Astrocyte (in vitro differentiated cells and primary cell): ENCODE results near the gene ZNF207. TPM values are rescaled to one million over a fixed set of nuclear protein-coding genes. Genes with fewer than 3 reads are reported as not detected.
"Not testable (repeated sequence)": the region's sequence is repeated elsewhere in the genome, so short reads cannot be mapped to it uniquely, and the experiment has no call there.

ENCODE experiments used
- DNase-seq: peaks from one replicate; pipeline ENCODE4 v3.0.0-alpha.2; 2010; ENCODE audit warnings: low read depth
- FAIRE-seq: peaks from 2 replicates; lab custom pipeline; 2011; peaks lifted over from hg19 to GRCh38; lab: Jason Lieb, UNC
- H2AFZ ChIP-seq: 2 replicates; pipeline ENCODE4 v1.6.0; 2012; ENCODE audit warnings: low read depth, low read length, inconsistent platforms
- H3K27ac ChIP-seq: 2 replicates; pipeline ENCODE4 v1.5.1; 2011; ENCODE audit warnings: low read depth, low read length, inconsistent platforms
- H3K27me3 ChIP-seq: 2 replicates; pipeline ENCODE4 v1.6.0; 2011; ENCODE audit warnings: low read length, inconsistent platforms; ENCODE audit not compliant: insufficient read depth
- H3K36me3 ChIP-seq: 2 replicates; pipeline ENCODE4 v1.5.1; 2011; ENCODE audit warnings: low read length, inconsistent platforms; ENCODE audit not compliant: insufficient read depth
- H3K4me1 ChIP-seq: 2 replicates; pipeline ENCODE4 v1.5.1; 2011; ENCODE audit warnings: low read length, inconsistent platforms; ENCODE audit not compliant: insufficient read depth
- H3K4me2 ChIP-seq: 2 replicates; pipeline ENCODE4 v1.6.0; 2012; ENCODE audit warnings: low read length, inconsistent platforms
- H3K4me3 ChIP-seq: 2 replicates; pipeline ENCODE4 v1.5.1; 2011; ENCODE audit warnings: low read depth, mild to moderate bottlenecking, low read length, inconsistent platforms; ENCODE audit not compliant: insufficient read depth
- H3K79me2 ChIP-seq: 2 replicates; pipeline ENCODE4 v1.6.0; 2012; ENCODE audit warnings: mild to moderate bottlenecking, low read length, inconsistent platforms; ENCODE audit not compliant: insufficient read depth
- H3K9ac ChIP-seq: 2 replicates; pipeline ENCODE4 v1.6.0; 2012; ENCODE audit warnings: mild to moderate bottlenecking, low read length, inconsistent platforms
- H3K9me3 ChIP-seq: 2 replicates; pipeline ENCODE4 v1.5.1; 2012; ENCODE audit warnings: low read depth, mild to moderate bottlenecking, low read length, inconsistent platforms; ENCODE audit not compliant: insufficient read depth
- H4K20me1 ChIP-seq: 2 replicates; pipeline ENCODE4 v1.6.0; 2012; ENCODE audit warnings: low read length, inconsistent platforms; ENCODE audit not compliant: insufficient read depth
- H3K27ac Mint-ChIP-seq: one replicate; pipeline ENCODE4 v1.8.0; 2021; ENCODE audit warnings: mild to moderate bottlenecking, mixed read lengths; ENCODE audit not compliant: unreplicated experiment
- H3K27me3 Mint-ChIP-seq: one replicate; pipeline ENCODE4 v1.8.0; 2021; ENCODE audit warnings: low read depth, mixed read lengths; ENCODE audit not compliant: unreplicated experiment
- H3K36me3 Mint-ChIP-seq: one replicate; pipeline ENCODE4 v1.8.0; 2021; ENCODE audit warnings: low read depth, mixed read lengths; ENCODE audit not compliant: unreplicated experiment
- H3K4me1 Mint-ChIP-seq: one replicate; pipeline ENCODE4 v1.8.0; 2021; ENCODE audit warnings: low read depth, mixed read lengths; ENCODE audit not compliant: unreplicated experiment
- H3K4me3 Mint-ChIP-seq: one replicate; pipeline ENCODE4 v1.8.0; 2021; ENCODE audit warnings: mild to moderate bottlenecking, moderate library complexity, mixed read lengths; ENCODE audit not compliant: unreplicated experiment
- H3K9me3 Mint-ChIP-seq: one replicate; pipeline ENCODE4 v1.8.0; 2021; ENCODE audit warnings: mild to moderate bottlenecking, mixed read lengths; ENCODE audit not compliant: unreplicated experiment
- CTCF ChIP-seq: IDR thresholded peaks from 2 replicates; pipeline ENCODE4 v1.5.1; 2011; ENCODE audit warnings: low read depth, mild to moderate bottlenecking, inconsistent platforms, low read length, moderate library complexity; ENCODE audit not compliant: insufficient read depth
- EZH2 ChIP-seq: IDR thresholded peaks from 2 replicates; pipeline ENCODE4 v1.6.1; 2012; ENCODE audit warnings: mild to moderate bottlenecking, low read length, inconsistent platforms; ENCODE audit not compliant: insufficient read depth
- total RNA-seq: library from RNA; stranded (reverse); gene quantifications from 2 replicates; pipeline ENCODE4 v1.2.1, GENCODE V29; 2021

The ZNF207 gene
- total RNA-seq, 1 donor from 2014 or later, result 168 TPM

GRCh38 chr17:32311028-32311536, 38.9 kb upstream of the ZNF207 start:
- FAIRE-seq (no peak), DNase-seq (no peak)
- H3K36me3 Mint-ChIP-seq, result no peaks in the 10 kb centered on the region
- Histone ChIP-seq H3K27me3 (peaks cover 22% of the 10 kb centered on the region), H4K20me1 (no peaks in the 10 kb centered on the region), H3K36me3 (no peaks in the 10 kb centered on the region), H2AFZ (no peak overlapping the region), H3K9ac (no peak overlapping the region), H3K79me2 (no peaks in the 10 kb centered on the region), H3K9me3 (no peaks in the 10 kb centered on the region), H3K27ac (no peak overlapping the region), H3K4me1 (no peaks in the 10 kb centered on the region), H3K4me3 (no peak overlapping the region), H3K4me2 (no peak overlapping the region)
- H3K4me1 Mint-ChIP-seq, result peaks cover 6% of the 10 kb centered on the region
- no peak for TF ChIP-seq CTCF
- no peak for TF ChIP-seq EZH2
- H3K27me3 Mint-ChIP-seq, result peaks cover 35% of the 10 kb centered on the region
- H3K4me3 Mint-ChIP-seq, result no peak overlapping the region
- H3K9me3 Mint-ChIP-seq, result no peaks in the 10 kb centered on the region
- H3K27ac Mint-ChIP-seq, result no peak overlapping the region

- no peak overlapping the region for H3K4me2 ChIP-seq
- Mint-ChIP-seq H3K4me1 (peaks cover 6% of the 10 kb centered on the region), H3K36me3 (no peaks in the 10 kb centered on the region), H3K4me3 (no peak overlapping the region), H3K27me3 (peaks cover 30% of the 10 kb centered on the region), H3K27ac (no peak overlapping the region), H3K9me3 (no peaks in the 10 kb centered on the region)
- H3K79me2 ChIP-seq, result no peaks in the 10 kb centered on the region
- no peaks in the 10 kb centered on the region for H3K36me3 ChIP-seq
- H3K4me3 ChIP-seq, result no peak overlapping the region
- TF ChIP-seq EZH2, result no peak
- TF ChIP-seq CTCF, result no peak
- H3K9me3 ChIP-seq, result no peaks in the 10 kb centered on the region
- no peak overlapping the region for H2AFZ ChIP-seq
- FAIRE-seq (no peak), DNase-seq (no peak)
- peaks cover 18% of the 10 kb centered on the region for H3K27me3 ChIP-seq
- H3K9ac ChIP-seq, result no peak overlapping the region
- H3K4me1 ChIP-seq, result no peaks in the 10 kb centered on the region
- no peaks in the 10 kb centered on the region for H4K20me1 ChIP-seq
- H3K27ac ChIP-seq, result no peak overlapping the region
These were observed 35.3 kb upstream of the ZNF207 start for GRCh38 chr17:32314636-32315035.

- H3K4me3 Mint-ChIP-seq, result no peak overlapping the region
- peaks cover 6% of the 10 kb centered on the region for H3K4me1 Mint-ChIP-seq
- no peaks in the 10 kb centered on the region for H3K9me3 Mint-ChIP-seq
- H3K27ac Mint-ChIP-seq, result no peak overlapping the region
- Histone ChIP-seq H3K9me3 (no peaks in the 10 kb centered on the region), H3K36me3 (no peaks in the 10 kb centered on the region), H3K79me2 (no peaks in the 10 kb centered on the region), H3K27me3 (peaks cover 18% of the 10 kb centered on the region), H3K27ac (no peak overlapping the region), H3K4me1 (no peaks in the 10 kb centered on the region), H3K9ac (no peak overlapping the region), H4K20me1 (no peaks in the 10 kb centered on the region), H2AFZ (no peak overlapping the region), H3K4me3 (no peak overlapping the region), H3K4me2 (no peak overlapping the region)
- H3K36me3 Mint-ChIP-seq, result no peaks in the 10 kb centered on the region
- no peak for FAIRE-seq
- TF ChIP-seq EZH2, result no peak
- TF ChIP-seq CTCF, result no peak
- no peak for DNase-seq
- H3K27me3 Mint-ChIP-seq, result peaks cover 30% of the 10 kb centered on the region
These were observed 34.8 kb upstream of the ZNF207 start for GRCh38 chr17:32315171-32315570.

GRCh38 chr17:32316653-32317052, 33.3 kb upstream of the ZNF207 start:
- not testable (repeated sequence) for H4K20me1 ChIP-seq, FAIRE-seq, H3K27ac Mint-ChIP-seq

More at GRCh38 chr17:32316653-32317052, 33.3 kb upstream of the ZNF207 start:
- not testable (repeated sequence) for H3K9me3 Mint-ChIP-seq, H3K36me3 Mint-ChIP-seq, H3K4me3 ChIP-seq, H3K27ac ChIP-seq, H3K4me1 ChIP-seq, H3K4me1 Mint-ChIP-seq, H3K9ac ChIP-seq, H3K4me2 ChIP-seq, H3K4me3 Mint-ChIP-seq, H2AFZ ChIP-seq, H3K79me2 ChIP-seq, H3K36me3 ChIP-seq, DNase-seq, H3K9me3 ChIP-seq
- peaks cover 18% of the 10 kb centered on the region for H3K27me3 ChIP-seq
- H3K27me3 Mint-ChIP-seq, result peaks cover 27% of the 10 kb centered on the region
